Body of pancreas (tissue), 4 donors: ENCODE results near the gene KCNH1. TPM values are rescaled to one million over a fixed set of nuclear protein-coding genes. Genes with fewer than 3 reads are reported as not detected.

Source experiments
- ATAC-seq: fragments of 150-250 bp; one replicate; pipeline ENCODE4 v1.9.1; 2016
- DNase-seq, 4 donors: peaks; one replicate each; pipeline ENCODE4 v3.0.0-alpha.2; 2019
- H3K27ac ChIP-seq, 4 donors: fragments of 200-600 bp; sonication (generic); 1 replicate in 3 of 4; 2 replicates in 1 of 4; pipeline versions ENCODE4 v1.5.1 to v1.6.1; 2016 to 2019; ENCODE audit warnings: mild to moderate bottlenecking in 1 of 4, mixed read lengths in 1 of 4, moderate library complexity in 1 of 4
- H3K27me3 ChIP-seq, 2 donors: fragments of 200-600 bp; sonication (generic); one replicate each; pipeline ENCODE4 v1.6.0; 2016; ENCODE audit warnings: mild to moderate bottlenecking in 1 of 2
- H3K36me3 ChIP-seq, 2 donors: fragments of 200-600 bp; sonication (generic); replicated peaks in 1 of 2; 2 replicates each; pipeline ENCODE4 v1.5.1; 2016; ENCODE audit warnings: low read depth in 2 of 2; ENCODE audit not compliant: insufficient read depth in 1 of 2
- H3K4me1 ChIP-seq: fragments of 200-600 bp; sonication (generic); one replicate; pipeline ENCODE4 v1.6.0; 2016
- H3K4me3 ChIP-seq, 2 donors: fragments of 200-600 bp; sonication (generic); 1 replicate in 1 of 2; 2 replicates in 1 of 2; pipeline ENCODE4 v1.5.1; 2016 to 2019
- H3K9me3 ChIP-seq, 3 donors: fragments of 200-600 bp; sonication (generic); 1 replicate in 2 of 3; 2 replicates in 1 of 3; pipeline ENCODE4 v1.5.1; 2016
- POLR2A ChIP-seq, 3 donors: fragments of 450-650 bp; IDR thresholded peaks; one replicate each; pipeline ENCODE4 v1.6.1; 2016; ENCODE audit warnings: antibody characterized with exemption in 3 of 3, mild to moderate bottlenecking in 2 of 3
- WGBS, 2 donors: methylation state at CpG; one replicate each; pipeline ENCODE4 v1.1.5; 2017; 5-methylcytosine and 5-hydroxymethylcytosine counted together
- intact Hi-C: fragments of 100-400 bp; cut with DNase I; formaldehyde crosslinking; loops from one replicate; pipeline ENCODE4 v1.15.1; 2023
- total RNA-seq, 2 donors: library from RNA; depleted of rRNA; stranded (reverse); fragments of >200 nt; gene quantifications; one replicate each; pipeline ENCODE4 v1.1.0, GENCODE V29; 2016
- TF ChIP-seq, protein P1 (sequence below), 7 experiments: fragments of 450-650 bp in 4 of 7; fragments of 200-600 bp in 3 of 7; sonication (generic) in 3 of 7; IDR thresholded peaks; one replicate each; pipeline ENCODE4 v1.5.1; 2016 to 2019; ENCODE audit warnings: antibody characterized with exemption in 7 of 7

Gene KCNH1
- total RNA-seq, 2 donors from 2014 or later = 0.52 TPM; not detected in 1

DNA sequence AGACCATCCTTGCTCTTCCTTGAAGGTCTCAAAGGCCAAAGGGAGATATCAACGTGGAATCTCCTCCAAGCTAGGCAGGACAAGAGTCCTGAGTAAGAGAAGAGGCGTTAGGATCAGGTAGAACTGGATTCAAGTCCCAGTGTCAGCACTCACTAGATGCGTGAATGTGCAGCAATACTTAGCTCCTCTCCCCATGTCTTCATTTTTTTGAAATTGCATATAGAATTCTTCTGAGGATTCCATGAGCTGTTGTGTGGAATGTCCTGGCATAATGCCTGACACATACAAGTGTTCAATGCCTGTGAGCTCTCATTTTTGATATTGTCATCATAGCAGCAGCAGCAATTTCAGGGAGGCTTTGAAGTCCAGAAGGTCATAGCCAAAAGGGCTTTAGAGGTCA lies 333.2 kb downstream of the KCNH1 start:
- Histone ChIP-seq H3K4me3 (no peak overlapping the region), H3K27ac (no peak overlapping the region), H3K9me3 (no peaks in the 10 kb centered on the region), H3K4me1 (no peaks in the 10 kb centered on the region), H3K27me3 (no peaks in the 10 kb centered on the region), H3K36me3 (no peaks in the 10 kb centered on the region)
- 46 to 63% methylated on average over 3 of the region's 3 CpGs for WGBS, 2 donors
- intact Hi-C loops = no loop called here
- DNase-seq = no peak
- no peak for ATAC-seq
- TF ChIP-seq POLR2A (IDR thresholded peaks at IDR 0.05) = no peak
- TF ChIP-seq, protein P1, sequence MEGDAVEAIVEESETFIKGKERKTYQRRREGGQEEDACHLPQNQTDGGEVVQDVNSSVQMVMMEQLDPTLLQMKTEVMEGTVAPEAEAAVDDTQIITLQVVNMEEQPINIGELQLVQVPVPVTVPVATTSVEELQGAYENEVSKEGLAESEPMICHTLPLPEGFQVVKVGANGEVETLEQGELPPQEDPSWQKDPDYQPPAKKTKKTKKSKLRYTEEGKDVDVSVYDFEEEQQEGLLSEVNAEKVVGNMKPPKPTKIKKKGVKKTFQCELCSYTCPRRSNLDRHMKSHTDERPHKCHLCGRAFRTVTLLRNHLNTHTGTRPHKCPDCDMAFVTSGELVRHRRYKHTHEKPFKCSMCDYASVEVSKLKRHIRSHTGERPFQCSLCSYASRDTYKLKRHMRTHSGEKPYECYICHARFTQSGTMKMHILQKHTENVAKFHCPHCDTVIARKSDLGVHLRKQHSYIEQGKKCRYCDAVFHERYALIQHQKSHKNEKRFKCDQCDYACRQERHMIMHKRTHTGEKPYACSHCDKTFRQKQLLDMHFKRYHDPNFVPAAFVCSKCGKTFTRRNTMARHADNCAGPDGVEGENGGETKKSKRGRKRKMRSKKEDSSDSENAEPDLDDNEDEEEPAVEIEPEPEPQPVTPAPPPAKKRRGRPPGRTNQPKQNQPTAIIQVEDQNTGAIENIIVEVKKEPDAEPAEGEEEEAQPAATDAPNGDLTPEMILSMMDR (IDR thresholded peaks at IDR 0.05) = no peak

- no peak for TF ChIP-seq POLR2A (IDR thresholded peaks at IDR 0.05)
- no peaks in the 10 kb centered on the region for H3K27me3 ChIP-seq
- no peaks in the 10 kb centered on the region for H3K9me3 ChIP-seq
- ATAC-seq = no peak
- no peak overlapping the region for H3K27ac ChIP-seq
- H3K4me1 ChIP-seq = no peaks in the 10 kb centered on the region
- no peaks in the 10 kb centered on the region for H3K36me3 ChIP-seq
- intact Hi-C loops = no loop called here
- DNase-seq = no peak
- no peak overlapping the region for H3K4me3 ChIP-seq
- WGBS, 2 donors = 51 to 60% methylated on average over 4 of the region's 4 CpGs
Observed at GRCh38 chr1:210800301-210800700, 333.6 kb downstream of the KCNH1 start.

- ATAC-seq = no peak
- Histone ChIP-seq H3K9me3 (no peaks in the 10 kb centered on the region), H3K36me3 (no peaks in the 10 kb centered on the region), H3K27ac (no peak overlapping the region), H3K4me1 (no peaks in the 10 kb centered on the region), H3K27me3 (no peaks in the 10 kb centered on the region), H3K4me3 (no peak overlapping the region)
- no peak for DNase-seq
- intact Hi-C loops = no loop called here
- no peak for TF ChIP-seq POLR2A (IDR thresholded peaks at IDR 0.05)
- WGBS, 2 donors = 73 to 82% methylated on average over 3 to 8 of the region's 8 CpGs
Observed at GRCh38 chr1:210797422-210797821, 336.5 kb downstream of the KCNH1 start.

GRCh38 chr1:210796421-210796820 lies 337.5 kb downstream of the KCNH1 start:
- ATAC-seq (no peak), DNase-seq (no peak)
- Histone ChIP-seq H3K27me3 (no peaks in the 10 kb centered on the region), H3K27ac (no peak overlapping the region), H3K9me3 (no peaks in the 10 kb centered on the region), H3K36me3 (no peaks in the 10 kb centered on the region), H3K4me3 (no peak overlapping the region), H3K4me1 (no peaks in the 10 kb centered on the region)
- TF ChIP-seq POLR2A (IDR thresholded peaks at IDR 0.05) = no peak
- TF ChIP-seq, protein P1 (IDR thresholded peaks at IDR 0.05) = no peak
- 73 to 77% methylated on average over 5 of the region's 5 CpGs for WGBS, 2 donors
- intact Hi-C loops = no loop called here

GRCh38 chr1:210794445-210794844 lies 339.5 kb downstream of the KCNH1 start:
- H3K27me3 ChIP-seq = no peaks in the 10 kb centered on the region
- WGBS, 2 donors = 68 to 71% methylated on average over 1 of the region's 1 CpG
- ATAC-seq = no peak

More at GRCh38 chr1:210794445-210794844, 339.5 kb downstream of the KCNH1 start:
- intact Hi-C loops = no loop called here
- H3K4me3 ChIP-seq = no peak overlapping the region
- no peak overlapping the region for H3K27ac ChIP-seq
- no peaks in the 10 kb centered on the region for H3K4me1 ChIP-seq
- no peaks in the 10 kb centered on the region for H3K9me3 ChIP-seq
- TF ChIP-seq, protein P1 (IDR thresholded peaks at IDR 0.05) = no peak
- no peak for TF ChIP-seq POLR2A (IDR thresholded peaks at IDR 0.05)
- H3K36me3 ChIP-seq = no peaks in the 10 kb centered on the region
- no peak for DNase-seq
